H1 (cell line): ENCODE measurements around the gene HSD11B1. TPM values are rescaled to one million over a fixed set of nuclear protein-coding genes. Genes with fewer than 3 reads are reported as not detected.

ENCODE experiments used
- CTCF ChIA-PET: fragments of 300-600 bp; sonication (Branson Sonifier 250); formaldehyde crosslinking; loops from one replicate; lab custom pipeline; 2021; ENCODE audit not compliant: partially characterized antibody; lab: Charles Lee
- POLR2A ChIA-PET: fragments of 300-600 bp; sonication (Branson Sonifier 250); formaldehyde crosslinking; loops from one replicate; lab custom pipeline; 2021; ENCODE audit warnings: inconsistent platforms; ENCODE audit not compliant: partially characterized antibody; lab: Charles Lee
- DNase-seq, 2 experiments: peaks; one replicate each; pipeline versions ENCODE4 v3.0.0 to v3.0.0-alpha.2; 2010 to 2022; ENCODE audit warnings: low spot score in 2 of 2, low read depth in 1 of 2, mixed read lengths in 1 of 2
- FAIRE-seq: peaks from 2 replicates; lab custom pipeline; 2011; peaks lifted over from hg19 to GRCh38; lab: Jason Lieb, UNC
- H2AFZ ChIP-seq: 2 replicates; pipeline ENCODE4 v1.8.1; 2012; ENCODE audit warnings: low read length, inconsistent platforms
- H2AK5ac ChIP-seq: 2 replicates; pipeline ENCODE4 v1.6.1; 2013; ENCODE audit warnings: low read depth, low read length
- H2BK120ac ChIP-seq: replicated peaks from 2 replicates; pipeline ENCODE3; 2013; ENCODE audit warnings: low read depth, low read length, inconsistent platforms
- H2BK12ac ChIP-seq: 2 replicates; pipeline ENCODE4 v1.6.1; 2013; ENCODE audit warnings: low read depth, low read length
- H2BK15ac ChIP-seq: 2 replicates; pipeline ENCODE4 v1.6.1; 2013; ENCODE audit warnings: low read length
- H2BK20ac ChIP-seq: 2 replicates; pipeline ENCODE4 v1.6.1; 2013; ENCODE audit warnings: low read length
- H2BK5ac ChIP-seq: 2 replicates; pipeline ENCODE4 v1.6.1; 2013; ENCODE audit warnings: low read depth, low read length
- H3K14ac ChIP-seq: 2 replicates; pipeline ENCODE4 v1.6.1; 2013; ENCODE audit warnings: inconsistent platforms; ENCODE audit not compliant: insufficient read length
- H3K18ac ChIP-seq: 2 replicates; pipeline ENCODE4 v1.6.1; 2013; ENCODE audit warnings: low read length; ENCODE audit errors: extremely low read depth
- H3K23ac ChIP-seq: 2 replicates; pipeline ENCODE4 v1.6.1; 2013; ENCODE audit warnings: inconsistent platforms; ENCODE audit not compliant: insufficient read length
- H3K23me2 ChIP-seq: 2 replicates; pipeline ENCODE4 v1.6.1; 2013; ENCODE audit warnings: low read depth, low read length
- H3K27ac ChIP-seq: 2 replicates; pipeline ENCODE4 v1.6.1; 2011; ENCODE audit warnings: low read depth, low read length, inconsistent platforms
- H3K27me3 ChIP-seq, 4 experiments: replicated peaks in 1 of 4; 1 replicate in 1 of 4; 2 replicates in 3 of 4; pipeline versions ENCODE4 v1.6.1 to v1.8.1; 2011 to 2013; ENCODE audit warnings: low read length in 3 of 4, mild to moderate bottlenecking in 3 of 4, inconsistent platforms in 2 of 4, mixed read lengths in 2 of 4, moderate library complexity in 1 of 4; ENCODE audit not compliant: control insufficient read depth in 3 of 4, insufficient read depth in 3 of 4; ENCODE audit errors: extremely low read depth in 1 of 4
- H3K36me3 ChIP-seq, 4 experiments: 2 replicates each; pipeline versions ENCODE4 v1.6.1 to v1.8.1; 2011 to 2013; ENCODE audit warnings: mild to moderate bottlenecking in 4 of 4, low read length in 3 of 4, moderate library complexity in 2 of 4, control low read depth in 1 of 4, inconsistent platforms in 1 of 4; ENCODE audit not compliant: insufficient read depth in 4 of 4, control insufficient read depth in 2 of 4
- H3K4ac ChIP-seq: replicated peaks from 2 replicates; pipeline ENCODE3; 2013; ENCODE audit warnings: low read length, low read depth, mixed read lengths, inconsistent platforms; ENCODE audit not compliant: insufficient read length
- H3K4me1 ChIP-seq, 4 experiments: replicated peaks in 1 of 4; 1 replicate in 1 of 4; 2 replicates in 3 of 4; pipeline versions ENCODE4 v1.6.1 to v1.8.1; 2011 to 2013; ENCODE audit warnings: low read length in 3 of 4, inconsistent platforms in 2 of 4, mixed read lengths in 1 of 4; ENCODE audit not compliant: insufficient read depth in 4 of 4, control insufficient read depth in 3 of 4
- H3K4me2 ChIP-seq, 2 experiments: 2 replicates each; pipeline versions ENCODE4 v1.6.1 to v1.8.1; 2011 to 2013; ENCODE audit warnings: low read depth in 2 of 2, low read length in 2 of 2, control low read depth in 1 of 2, inconsistent platforms in 1 of 2, mild to moderate bottlenecking in 1 of 2; ENCODE audit not compliant: insufficient read depth in 1 of 2
- H3K4me3 ChIP-seq, 4 experiments: fragments of 200-600, 300-600 bp in 1 of 4; sonication (generic), shearing (Covaris generic), sonication (Bioruptor Twin) in 1 of 4; 2 replicates each; pipeline versions ENCODE4 v1.5.1 to v1.8.1; 2011 to 2016; ENCODE audit warnings: low read length in 4 of 4, low read depth in 3 of 4, control low read depth in 2 of 4, inconsistent platforms in 2 of 4, mild to moderate bottlenecking in 2 of 4, mixed read lengths in 1 of 4, moderate library complexity in 1 of 4; ENCODE audit not compliant: insufficient read depth in 2 of 4; ENCODE audit errors: extremely low read depth in 1 of 4
- H3K56ac ChIP-seq: replicated peaks from 2 replicates; pipeline ENCODE3; 2013; ENCODE audit warnings: low read depth, mild to moderate bottlenecking, mixed read lengths, low read length, inconsistent platforms; ENCODE audit not compliant: insufficient read length
- H3K79me1 ChIP-seq: 2 replicates; pipeline ENCODE4 v1.6.1; 2013; ENCODE audit warnings: low read depth, low read length, control low read depth
- H3K79me2 ChIP-seq, 2 experiments: 2 replicates each; pipeline versions ENCODE4 v1.6.1 to v1.8.1; 2012 to 2013; ENCODE audit warnings: low read length in 2 of 2, mild to moderate bottlenecking in 2 of 2, inconsistent platforms in 1 of 2; ENCODE audit not compliant: insufficient read depth in 2 of 2, control insufficient read depth in 1 of 2
- H3K9ac ChIP-seq, 4 experiments: replicated peaks in 1 of 4; 1 replicate in 1 of 4; 2 replicates in 3 of 4; pipeline versions ENCODE4 v1.6.1 to v1.8.1; 2011 to 2013; ENCODE audit warnings: low read depth in 3 of 4, low read length in 3 of 4, control low read depth in 2 of 4, mild to moderate bottlenecking in 2 of 4, moderate library complexity in 2 of 4, inconsistent platforms in 1 of 4; ENCODE audit errors: extremely low read depth in 1 of 4
- H3K9me3 ChIP-seq, 2 experiments: 2 replicates each; pipeline versions ENCODE4 v1.6.1 to v1.8.1; 2012 to 2013; ENCODE audit warnings: mild to moderate bottlenecking in 2 of 2, moderate library complexity in 2 of 2, control low read depth in 1 of 2, inconsistent platforms in 1 of 2, low read depth in 1 of 2, low read length in 1 of 2, mixed read lengths in 1 of 2; ENCODE audit not compliant: insufficient read depth in 2 of 2
- H4K20me1 ChIP-seq, 2 experiments: replicated peaks in 1 of 2; 2 replicates each; pipeline versions ENCODE3 to v1.8.1; 2011 to 2013; ENCODE audit warnings: inconsistent platforms in 2 of 2, low read length in 2 of 2, mild to moderate bottlenecking in 1 of 2; ENCODE audit not compliant: insufficient read depth in 2 of 2, control insufficient read depth in 1 of 2
- H4K5ac ChIP-seq: 2 replicates; pipeline ENCODE4 v1.6.1; 2013; ENCODE audit warnings: low read length, low read depth, mixed read lengths, inconsistent platforms; ENCODE audit not compliant: insufficient read length
- H4K8ac ChIP-seq: 2 replicates; pipeline ENCODE4 v1.8.0; 2013; ENCODE audit warnings: mild to moderate bottlenecking, moderate library complexity, low read length, inconsistent platforms; ENCODE audit not compliant: insufficient read depth; ENCODE audit errors: extremely low read depth
- H4K91ac ChIP-seq: replicated peaks from 2 replicates; pipeline ENCODE3; 2013; ENCODE audit warnings: low read length, mixed read lengths, inconsistent platforms; ENCODE audit not compliant: insufficient read length
- CBX5 ChIP-seq: fragments of 300-800, 300-1000 bp; sonication (generic); IDR thresholded peaks from 2 replicates; pipeline ENCODE4 v1.7.1; 2016; ENCODE audit warnings: antibody characterized with exemption, low read length, low read depth
- NANOG ChIP-seq: IDR thresholded peaks from 2 replicates; pipeline ENCODE4 v1.6.1; 2011; ENCODE audit warnings: low read length, low read depth, mild to moderate bottlenecking, inconsistent platforms; ENCODE audit not compliant: insufficient read depth, poor library complexity, severe bottlenecking
- RFX5 ChIP-seq: IDR thresholded peaks from 2 replicates; pipeline ENCODE4 v1.6.1; 2011; ENCODE audit warnings: low read depth, low read length, improper control_type of control experiment, borderline replicate concordance
- polyA plus RNA-seq, 7 experiments: library from polyadenylated mRNA; depleted of rRNA in 3 of 7; stranded (reverse) in 5 of 7; unstranded in 2 of 7; fragments of >200 nt in 5 of 7; fragments of 200-250 nt in 2 of 7; gene quantifications; 1 replicate in 5 of 7; 2 replicates in 1 of 7; 4 replicates in 1 of 7; pipeline versions ENCODE4 v1.2.1 to v1.2.3, GENCODE V29; 2011 to 2013; ENCODE audit warnings: missing spikeins in 2 of 7, mixed read lengths in 2 of 7
- total RNA-seq: library from RNA; stranded (reverse); fragmentation: NEBNext Ultra II Directional; extraction: Animal tissue kit (Norgen Biotek cat#: 25700); gene quantifications from 2 replicates; pipeline ENCODE4 v1.2.1, GENCODE V29; 2021
- TF ChIP-seq, protein P1 (sequence below): IDR thresholded peaks from 2 replicates; pipeline ENCODE4 v1.6.1; 2012; ENCODE audit warnings: low read length, inconsistent platforms

HSD11B1 gene
- total and polyA plus RNA-seq, 2 of the 8 experiments (the other 6 are each of a cell fraction or from before 2014, with no cell fraction given) = not detected

DNA sequence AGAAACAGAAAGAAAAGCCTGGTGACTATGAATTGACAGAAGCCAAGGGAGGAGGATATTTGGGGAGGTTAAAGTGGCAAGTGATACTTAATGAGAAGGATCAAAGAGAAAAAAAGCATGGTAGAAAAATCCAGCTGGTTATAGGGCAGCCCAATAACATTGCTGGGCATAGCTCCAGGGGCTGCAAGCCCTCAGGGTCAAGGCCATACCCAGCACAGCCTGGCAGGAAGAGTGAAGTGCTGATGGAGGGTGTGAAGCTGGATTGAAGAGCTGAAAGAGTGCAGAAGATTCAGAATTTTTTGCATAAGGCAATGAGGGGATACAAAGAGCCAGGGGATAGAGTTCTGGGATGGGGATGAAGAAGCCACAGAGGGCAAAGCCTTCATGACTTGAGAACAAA lies 8.0 kb upstream of the HSD11B1 start:
- H2BK5ac ChIP-seq = no peak overlapping the region
- H3K4ac ChIP-seq = no peak overlapping the region
- H3K14ac ChIP-seq = no peak overlapping the region
- no peak overlapping the region for H2BK12ac ChIP-seq
- no peak overlapping the region for H3K56ac ChIP-seq
- ChIA-PET CTCF (interaction anchor here (1.0 to 1.8 kb wide), 8 partner anchors 50 to 106 kb away, joined by 3 to 7 read pairs (median 5); no protein-coding TSS in a partner anchor), POLR2A (no interaction called here)
- H3K27ac ChIP-seq = no peak overlapping the region
- DNase-seq = no peak
- no peak overlapping the region for H4K91ac ChIP-seq
- H3K36me3 ChIP-seq = no peaks in the 10 kb centered on the region
- no peak for FAIRE-seq
- H4K5ac ChIP-seq = no peak overlapping the region
- H2AK5ac ChIP-seq = no peak overlapping the region
- H3K23me2 ChIP-seq = no peaks in the 10 kb centered on the region
- H3K23ac ChIP-seq = no peak overlapping the region
- no peak overlapping the region for H3K4me2 ChIP-seq
- no peaks in the 10 kb centered on the region for H3K79me1 ChIP-seq
- H2BK20ac ChIP-seq = no peak overlapping the region
- no peak overlapping the region for H2AFZ ChIP-seq
- no peak overlapping the region for H4K8ac ChIP-seq
- no peaks in the 10 kb centered on the region; a peak in 2 of 7 replicates for H3K27me3 ChIP-seq
- H3K9ac ChIP-seq = no peak overlapping the region
- no peak overlapping the region for H3K18ac ChIP-seq
- H2BK15ac ChIP-seq = no peak overlapping the region
- H4K20me1 ChIP-seq = no peaks in the 10 kb centered on the region
- no peak overlapping the region for H2BK120ac ChIP-seq
- H3K79me2 ChIP-seq = no peaks in the 10 kb centered on the region
- H3K9me3 ChIP-seq = no peaks in the 10 kb centered on the region
- peaks cover 0 to 3% (median 0%) of the 10 kb centered on the region in 4 experiments; a peak in 1 of 7 replicates for H3K4me1 ChIP-seq
- TF ChIP-seq RFX5 = no peak
- TF ChIP-seq, protein P1, sequence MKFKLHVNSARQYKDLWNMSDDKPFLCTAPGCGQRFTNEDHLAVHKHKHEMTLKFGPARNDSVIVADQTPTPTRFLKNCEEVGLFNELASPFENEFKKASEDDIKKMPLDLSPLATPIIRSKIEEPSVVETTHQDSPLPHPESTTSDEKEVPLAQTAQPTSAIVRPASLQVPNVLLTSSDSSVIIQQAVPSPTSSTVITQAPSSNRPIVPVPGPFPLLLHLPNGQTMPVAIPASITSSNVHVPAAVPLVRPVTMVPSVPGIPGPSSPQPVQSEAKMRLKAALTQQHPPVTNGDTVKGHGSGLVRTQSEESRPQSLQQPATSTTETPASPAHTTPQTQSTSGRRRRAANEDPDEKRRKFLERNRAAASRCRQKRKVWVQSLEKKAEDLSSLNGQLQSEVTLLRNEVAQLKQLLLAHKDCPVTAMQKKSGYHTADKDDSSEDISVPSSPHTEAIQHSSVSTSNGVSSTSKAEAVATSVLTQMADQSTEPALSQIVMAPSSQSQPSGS = no peak
- TF ChIP-seq NANOG = no peak
- no peak for TF ChIP-seq CBX5
- TF ChIP-seq, all 59 proteins: peak for 0
- H3K4me3 ChIP-seq = no peak overlapping the region
